Stimulated activated CD8-positive, alpha-beta memory T cell treated with anti-CD3 and anti-CD28 coated beads, Interleukin-15, amount 100 ng/mL, for 24 hours (primary cell): ENCODE results near the gene RARS2.
A peak's percentile ranks its signal among the peaks of the same experiment; 100 is the strongest.
"Not testable (repeated sequence)": the region's sequence is repeated elsewhere in the genome, so short reads cannot be mapped to it uniquely, and the experiment has no call there.

Experiments
- DNase-seq: peaks from one replicate; pipeline ENCODE4 v3.0.0-alpha.2; 2020; ENCODE audit warnings: low read depth

The RARS2 gene

GRCh38 chr6:87589693-87590416 is at the start of gene RARS2, which contains the start of gene ORC3:
Gene RARS2, minus strand, starts transcription at chr6:87589987. Its CDS starts 30 bp downstream, at chr6:87589957.
Gene ORC3, plus strand, starts transcription at chr6:87590135. Its CDS starts 34 bp downstream, at chr6:87590169.
- peak; percentile 83 for DNase-seq

DNA sequence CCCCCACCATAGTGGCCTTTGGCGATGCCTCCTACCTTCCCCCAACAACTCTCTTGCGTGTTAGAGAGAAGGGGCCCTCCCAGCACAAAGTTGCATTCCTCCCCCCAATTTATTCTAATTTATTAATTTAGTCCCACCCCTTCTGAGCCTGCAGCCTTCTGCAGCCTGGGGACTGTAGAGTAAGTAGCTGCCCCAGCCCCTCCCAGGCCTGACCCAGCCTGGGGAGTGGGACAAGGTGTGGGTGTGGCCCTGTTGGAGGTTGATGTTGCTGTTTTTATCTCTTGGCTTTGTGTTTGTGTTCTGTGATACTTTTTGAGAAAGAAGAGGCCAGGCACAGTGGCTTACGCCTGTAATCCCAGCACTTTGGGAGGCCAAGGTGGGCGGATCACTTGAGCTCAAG is 49.6 kb upstream of the RARS2 start:
- DNase-seq: no peak

GRCh38 chr6:87637106-87637505 is 47.3 kb upstream of the RARS2 start:
- DNase-seq: no peak

DNA sequence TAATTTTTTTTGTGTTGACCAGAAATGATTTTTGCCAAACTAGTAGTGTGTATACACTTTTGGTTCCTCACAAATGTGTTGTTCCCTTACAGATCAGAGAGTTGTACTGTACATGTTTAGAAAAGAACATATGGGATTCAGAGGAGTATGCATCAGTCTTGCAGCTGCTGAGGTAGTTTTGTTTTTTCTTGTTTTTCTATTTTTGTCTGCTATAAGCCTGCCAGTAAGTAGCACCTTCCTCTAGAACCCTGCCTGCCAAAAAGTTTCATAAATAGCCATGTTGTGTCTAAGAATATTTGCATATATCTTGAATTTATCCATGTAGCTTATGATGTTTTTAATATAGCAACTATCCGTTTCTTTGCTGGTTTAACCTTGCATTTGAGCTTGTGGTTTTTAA is 46.5 kb upstream of the RARS2 start:
- DNase-seq: no peak

GRCh38 chr6:87633851-87634250 is 44.1 kb upstream of the RARS2 start:
- no peak for DNase-seq

- no peak for DNase-seq
Observed at GRCh38 chr6:87630746-87631145, 41.0 kb upstream of the RARS2 start.

DNA sequence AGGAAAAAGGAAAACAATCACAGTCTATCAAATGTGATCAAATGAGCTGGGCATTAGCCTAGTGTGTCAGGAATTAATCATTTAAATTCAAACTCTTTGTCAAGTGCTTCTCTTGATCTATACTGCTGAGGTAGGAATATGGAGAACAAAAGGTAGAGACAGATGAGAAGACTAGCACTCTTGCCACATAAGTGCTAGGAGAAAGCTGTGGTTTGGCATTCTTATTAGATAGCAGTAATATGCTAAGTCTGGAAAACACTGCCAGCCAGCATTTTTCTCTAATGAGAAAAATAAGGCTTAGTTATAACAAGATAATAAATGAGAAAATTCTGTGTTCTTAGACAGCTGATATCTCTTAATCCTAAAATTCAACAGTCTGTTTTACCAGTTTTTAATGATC is 39.1 kb upstream of the RARS2 start:
- DNase-seq: no peak

- DNase-seq: no peak
Observed at GRCh38 chr6:87628424-87628823, 38.6 kb upstream of the RARS2 start.

DNA sequence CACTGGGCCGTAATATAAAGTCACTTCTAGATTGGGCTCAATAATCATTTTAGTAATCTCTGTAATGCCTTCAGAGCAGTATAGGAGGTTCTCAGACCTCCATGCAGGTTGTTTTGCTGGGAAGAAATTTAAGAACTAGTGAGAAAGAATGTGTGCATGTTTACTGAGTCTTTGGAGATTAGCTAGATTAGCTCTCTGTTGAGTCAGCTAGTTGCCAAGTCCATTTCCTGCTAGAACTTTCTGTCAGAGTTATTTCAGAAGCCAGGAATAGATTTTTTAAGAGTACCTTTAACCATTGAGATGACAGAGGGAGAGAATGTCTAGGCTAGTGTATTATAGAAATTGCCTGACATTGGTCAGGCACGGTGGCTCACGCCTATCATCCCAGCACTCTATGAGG is 33.5 kb upstream of the RARS2 start:
- no peak for DNase-seq

DNA sequence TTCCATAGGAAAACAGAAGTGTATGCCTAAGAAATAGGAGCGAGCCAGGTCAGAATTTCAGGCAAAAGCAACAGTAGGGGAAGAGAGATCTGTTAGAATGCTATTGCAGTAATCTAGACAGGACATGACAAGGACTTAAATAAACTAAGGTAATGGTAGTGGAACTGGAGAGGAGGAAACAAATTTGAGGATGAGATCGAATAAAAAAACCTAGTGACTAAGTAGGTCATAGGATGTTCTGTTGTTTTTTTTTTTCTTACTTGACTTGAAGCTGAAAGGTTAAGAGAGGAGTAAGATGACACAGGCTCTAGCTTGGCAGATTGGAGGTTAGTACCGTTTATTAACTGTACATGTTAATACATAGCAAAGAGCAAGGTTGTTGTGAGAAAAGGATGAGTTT is 28.7 kb upstream of the RARS2 start:
- DNase-seq: no peak

DNA sequence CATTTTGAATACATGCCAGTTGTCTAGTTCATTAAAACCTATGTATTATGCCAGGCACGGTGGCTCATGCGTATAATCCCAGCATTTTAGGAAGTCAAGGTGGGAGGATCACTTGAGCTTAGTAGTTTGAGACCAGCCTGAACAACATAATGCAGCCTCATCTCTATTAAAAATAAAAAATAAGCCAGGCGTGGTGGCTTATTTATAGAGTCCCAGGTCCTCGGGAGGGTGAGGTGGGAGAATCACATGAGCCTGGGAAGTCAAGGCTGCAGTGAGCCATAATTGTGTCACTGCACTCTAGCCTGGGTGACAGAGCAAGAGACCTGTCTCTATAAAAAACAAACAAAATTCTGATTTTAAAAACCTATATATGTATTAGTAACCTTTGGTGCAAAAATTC is 27.6 kb upstream of the RARS2 start:
- no peak for DNase-seq

DNA sequence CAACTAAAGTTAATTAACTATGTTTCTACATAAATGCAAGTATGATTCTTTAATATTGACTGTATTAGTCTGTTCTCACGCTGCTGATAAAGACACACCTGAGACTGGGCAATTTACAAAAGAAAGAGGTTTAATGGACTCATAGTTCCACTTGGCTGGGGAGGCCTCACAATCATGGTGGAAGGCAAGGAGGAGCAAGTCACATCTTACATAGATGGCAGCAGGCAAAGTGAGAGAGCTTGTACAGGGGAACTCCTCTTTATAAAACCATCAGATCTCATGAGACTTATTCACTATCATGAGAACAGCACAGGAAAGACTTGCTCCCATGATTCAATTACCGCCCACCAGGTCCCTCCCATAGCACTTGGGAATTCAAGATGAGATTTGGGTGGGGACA is 23.2 kb upstream of the RARS2 start:
- not testable (repeated sequence) for DNase-seq

- no peak for DNase-seq
Observed at GRCh38 chr6:87608802-87609201, 19.0 kb upstream of the RARS2 start.

- no peak for DNase-seq
Observed at GRCh38 chr6:87606199-87606598, 16.4 kb upstream of the RARS2 start.

DNA sequence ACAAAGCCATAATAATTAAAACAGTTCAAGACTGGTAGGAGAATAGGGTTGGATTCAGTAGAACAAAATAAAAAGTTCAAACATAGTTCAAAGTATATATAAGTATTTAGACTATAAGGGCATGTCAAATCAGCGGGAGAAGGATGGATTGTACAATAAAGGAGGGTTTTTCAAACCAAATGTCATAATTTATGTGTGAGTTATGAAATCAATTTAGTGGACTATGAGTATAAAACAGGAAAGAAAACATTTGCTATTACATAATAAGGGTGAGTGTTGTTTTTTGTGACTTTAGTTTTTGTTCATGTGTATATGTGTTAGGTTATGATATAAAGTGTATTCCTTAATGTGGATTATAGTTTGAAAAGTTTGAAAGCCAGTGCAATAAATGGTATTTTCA is 10.8 kb upstream of the RARS2 start:
- no peak for DNase-seq

- no peak for DNase-seq
Observed at GRCh38 chr6:87590990-87591389, 1.2 kb upstream of the RARS2 start.

DNA sequence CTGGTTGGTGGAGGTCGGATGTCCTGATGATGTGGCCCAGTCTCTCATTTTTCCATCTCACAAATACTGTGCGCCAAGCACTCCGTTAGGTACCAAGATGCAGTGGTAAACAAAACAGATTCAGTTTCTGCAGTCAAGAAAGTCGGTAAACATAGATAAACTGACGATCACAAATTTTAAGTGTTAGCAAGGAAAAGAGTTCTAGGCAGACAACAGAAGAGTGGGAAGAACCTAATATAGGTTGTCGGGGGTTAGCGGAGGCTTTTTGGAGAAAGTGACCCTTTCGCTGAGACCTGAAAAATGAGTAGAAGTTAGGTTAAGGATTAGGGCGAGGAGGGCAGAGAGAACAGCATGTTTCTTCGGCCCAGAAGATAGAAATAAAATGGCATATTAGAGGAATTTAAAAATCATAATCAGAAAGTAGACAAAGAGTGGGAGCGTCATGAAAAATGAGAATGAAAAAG is 662 bp upstream of the RARS2 start:
- DNase-seq: no peak

DNA sequence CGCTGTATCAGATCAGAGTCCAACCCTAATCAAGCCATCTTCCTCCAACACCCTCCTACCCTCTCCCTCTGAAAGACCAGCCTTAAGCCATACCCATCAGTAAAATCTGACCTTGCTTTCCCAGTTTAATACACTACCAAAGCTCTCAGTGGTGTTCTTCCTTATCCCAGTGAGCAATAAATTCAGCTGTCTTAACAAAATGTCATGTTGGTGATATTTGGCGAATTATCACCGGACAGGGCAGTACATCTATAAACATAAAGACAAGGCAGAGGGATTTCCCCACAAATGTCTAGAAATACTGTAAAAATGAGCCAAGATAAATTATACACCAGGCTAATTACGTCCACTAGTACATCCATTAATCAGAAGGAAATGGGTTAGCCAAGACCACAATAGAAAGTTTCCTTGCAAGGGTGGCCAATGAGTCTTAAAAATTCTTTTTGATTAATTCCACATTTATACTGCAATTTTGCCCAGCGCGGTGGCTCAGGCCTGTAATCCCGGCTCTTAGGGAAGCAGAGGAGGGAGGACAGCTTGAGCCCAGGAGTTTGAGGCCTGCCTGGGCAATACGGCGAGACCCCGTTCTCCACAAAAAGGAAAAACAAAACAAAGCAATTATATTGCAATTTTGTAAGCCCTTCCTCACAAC is 905 bp downstream of the RARS2 start:
- DNase-seq: no peak

DNA sequence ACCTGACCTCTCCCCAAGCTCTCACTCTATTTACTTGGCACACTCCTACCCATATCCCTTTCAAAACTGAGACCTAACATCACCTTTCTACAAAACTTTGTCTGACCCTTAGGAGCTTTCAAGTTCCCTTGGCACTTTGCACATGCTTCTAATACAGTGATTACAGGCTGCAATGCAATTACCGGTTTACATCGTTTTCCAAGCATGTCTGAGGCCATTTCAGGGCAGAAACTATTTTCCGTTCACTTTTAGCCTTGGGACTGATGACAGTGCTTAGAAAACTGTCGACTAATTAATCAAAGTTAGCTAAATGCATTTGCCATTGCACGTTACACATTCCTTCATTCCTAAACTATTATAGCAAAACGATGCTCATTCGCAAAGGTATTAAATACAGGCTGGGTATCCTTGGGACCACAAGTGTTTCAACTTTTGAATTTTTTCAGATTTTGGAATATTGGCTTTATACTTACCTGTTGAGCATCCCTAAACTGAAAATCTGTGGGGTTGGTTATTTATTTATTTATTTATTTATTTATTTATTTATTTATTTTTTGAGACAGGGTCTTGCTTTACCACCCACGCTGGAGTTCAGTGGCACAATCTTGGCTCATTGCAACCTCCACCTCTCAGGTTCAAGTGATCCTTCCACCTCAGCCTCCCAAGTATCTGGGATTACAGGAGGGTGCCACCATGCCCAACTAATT is 3.3 kb downstream of the RARS2 start:
- no peak for DNase-seq

DNA sequence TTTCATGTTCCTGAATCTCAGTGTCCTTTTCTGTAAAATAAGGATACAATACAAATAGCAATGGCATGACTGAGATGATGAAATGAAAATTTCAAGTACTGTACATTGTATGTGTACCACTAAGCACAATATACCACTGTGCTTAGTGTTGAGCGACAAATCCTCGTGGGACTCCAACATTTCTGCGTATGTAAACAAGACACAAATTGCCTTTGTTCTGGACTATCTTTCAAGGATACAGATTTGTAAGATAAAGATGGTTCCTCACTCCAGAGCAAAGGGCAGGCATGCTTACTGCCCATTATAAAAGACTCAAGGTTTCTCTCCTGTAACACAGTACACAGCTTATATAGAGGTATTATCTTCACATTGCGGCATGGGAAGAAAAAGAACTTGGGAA is 6.0 kb downstream of the RARS2 start:
- DNase-seq: no peak

GRCh38 chr6:87575423-87575822 is 14.4 kb downstream of the RARS2 start:
- DNase-seq: no peak

GRCh38 chr6:87574237-87574804 is 15.5 kb downstream of the RARS2 start:
- no peak for DNase-seq
